Epidermal melanocyte (primary cell): ENCODE results near the gene SAXO2.
"Not testable (repeated sequence)": the region's sequence is repeated elsewhere in the genome, so short reads cannot be mapped to it uniquely, and the experiment has no call there.

ENCODE experiments used
- DNase-seq: peaks from one replicate; pipeline ENCODE4 v3.0.0; 2011; ENCODE audit warnings: low spot score; ENCODE audit not compliant: insufficient read length

SAXO2 gene

GRCh38 chr15:82286475-82286874 lies 23.9 kb downstream of the SAXO2 start:
- not testable (repeated sequence) for DNase-seq

- DNase-seq = not testable (repeated sequence)
Measured at GRCh38 chr15:82288202-82288601, 25.6 kb downstream of the SAXO2 start.

GRCh38 chr15:82292271-82292670 lies 29.7 kb downstream of the SAXO2 start:
- no peak for DNase-seq

GRCh38 chr15:82294061-82294690 lies 31.6 kb downstream of the SAXO2 start:
- DNase-seq = no peak

- DNase-seq = no peak
Measured at GRCh38 chr15:82297546-82297945, 34.9 kb downstream of the SAXO2 start.

GRCh38 chr15:82298032-82298431 lies 35.4 kb downstream of the SAXO2 start:
- no peak for DNase-seq

- DNase-seq = no peak
Measured at GRCh38 chr15:82298520-82298919, 35.9 kb downstream of the SAXO2 start.

- not testable (repeated sequence) for DNase-seq
Measured at GRCh38 chr15:82299511-82299914, 36.9 kb downstream of the SAXO2 start.

GRCh38 chr15:82300326-82300725 lies 37.7 kb downstream of the SAXO2 start:
- DNase-seq = not testable (repeated sequence)

GRCh38 chr15:82300883-82301282 lies 38.3 kb downstream of the SAXO2 start:
- no peak for DNase-seq

- no peak for DNase-seq
Measured at GRCh38 chr15:82301296-82302016, 38.8 kb downstream of the SAXO2 start.

- DNase-seq = no peak
Measured at GRCh38 chr15:82303956-82304777, 41.5 kb downstream of the SAXO2 start.

- DNase-seq = no peak
Measured at GRCh38 chr15:82304778-82305090, 42.1 kb downstream of the SAXO2 start.

GRCh38 chr15:82305621-82306048 lies 43.0 kb downstream of the SAXO2 start:
- DNase-seq = no peak

- DNase-seq = no peak
Measured at GRCh38 chr15:82306791-82307713, 44.4 kb downstream of the SAXO2 start.

- DNase-seq = no peak
Measured at GRCh38 chr15:82307714-82308081, 45.1 kb downstream of the SAXO2 start.

- DNase-seq = no peak
Measured at GRCh38 chr15:82309802-82310201, 47.2 kb downstream of the SAXO2 start.

- DNase-seq = not testable (repeated sequence)
Measured at GRCh38 chr15:82311321-82311720, 48.7 kb downstream of the SAXO2 start.

- no peak for DNase-seq
Measured at GRCh38 chr15:82312586-82313349, 50.1 kb downstream of the SAXO2 start.

- no peak for DNase-seq
Measured at GRCh38 chr15:82313446-82313845, 50.8 kb downstream of the SAXO2 start.
